GM12801 (cell line): ENCODE results near the gene ADGRA1.

Experiments used
- CTCF ChIP-seq: IDR thresholded peaks from one replicate; pipeline ENCODE4 v1.5.1; 2011; ENCODE audit warnings: control low read depth; ENCODE audit not compliant: insufficient read length; ENCODE audit errors: extremely low read depth

Gene ADGRA1

GRCh38 chr10:133099571-133099970, 11.8 kb downstream of the ADGRA1 start:
- TF ChIP-seq CTCF = no peak

GRCh38 chr10:133100186-133100585, 12.5 kb downstream of the ADGRA1 start:
- no peak for TF ChIP-seq CTCF

GRCh38 chr10:133100706-133101415, 13.1 kb downstream of the ADGRA1 start:
- no peak for TF ChIP-seq CTCF

- TF ChIP-seq CTCF = no peak
Observed at GRCh38 chr10:133101416-133101810, 13.7 kb downstream of the ADGRA1 start.

- TF ChIP-seq CTCF = no peak
Observed at GRCh38 chr10:133102415-133103095, 14.8 kb downstream of the ADGRA1 start.

GRCh38 chr10:133103311-133103910, 15.7 kb downstream of the ADGRA1 start:
- no peak for TF ChIP-seq CTCF

GRCh38 chr10:133104068-133104962, 16.6 kb downstream of the ADGRA1 start:
- TF ChIP-seq CTCF = no peak
